Omental fat pad (tissue), 4 donors: ENCODE measurements around the gene ACSS1. TPM values are rescaled to one million over a fixed set of nuclear protein-coding genes. Genes with fewer than 3 reads are reported as not detected.

Source experiments
- ATAC-seq: fragments of 150-250 bp; one replicate; pipeline ENCODE4 v1.9.1; 2016; ENCODE audit warnings: mild to moderate bottlenecking, moderate library complexity; ENCODE audit not compliant: low FRiP score
- DNase-seq: peaks from one replicate; pipeline ENCODE4 v3.0.0-alpha.2; 2019; ENCODE audit warnings: low spot score
- total RNA-seq, 4 donors: library from RNA; depleted of rRNA; stranded (reverse); fragments of >200 nt; gene quantifications; one replicate each; pipeline ENCODE4 v1.1.0, GENCODE V29; 2016
- TF ChIP-seq, protein P1 (sequence below), 3 donors: fragments of 450-650 bp; IDR thresholded peaks; one replicate each; pipeline ENCODE4 v1.5.1; 2016 to 2017; ENCODE audit warnings: antibody characterized with exemption in 3 of 3, mild to moderate bottlenecking in 3 of 3, moderate library complexity in 2 of 3

The ACSS1 gene
- total RNA-seq, 4 donors from 2014 or later = 15.9 to 45.4 (median 19.0) TPM

- TF ChIP-seq, protein P1, sequence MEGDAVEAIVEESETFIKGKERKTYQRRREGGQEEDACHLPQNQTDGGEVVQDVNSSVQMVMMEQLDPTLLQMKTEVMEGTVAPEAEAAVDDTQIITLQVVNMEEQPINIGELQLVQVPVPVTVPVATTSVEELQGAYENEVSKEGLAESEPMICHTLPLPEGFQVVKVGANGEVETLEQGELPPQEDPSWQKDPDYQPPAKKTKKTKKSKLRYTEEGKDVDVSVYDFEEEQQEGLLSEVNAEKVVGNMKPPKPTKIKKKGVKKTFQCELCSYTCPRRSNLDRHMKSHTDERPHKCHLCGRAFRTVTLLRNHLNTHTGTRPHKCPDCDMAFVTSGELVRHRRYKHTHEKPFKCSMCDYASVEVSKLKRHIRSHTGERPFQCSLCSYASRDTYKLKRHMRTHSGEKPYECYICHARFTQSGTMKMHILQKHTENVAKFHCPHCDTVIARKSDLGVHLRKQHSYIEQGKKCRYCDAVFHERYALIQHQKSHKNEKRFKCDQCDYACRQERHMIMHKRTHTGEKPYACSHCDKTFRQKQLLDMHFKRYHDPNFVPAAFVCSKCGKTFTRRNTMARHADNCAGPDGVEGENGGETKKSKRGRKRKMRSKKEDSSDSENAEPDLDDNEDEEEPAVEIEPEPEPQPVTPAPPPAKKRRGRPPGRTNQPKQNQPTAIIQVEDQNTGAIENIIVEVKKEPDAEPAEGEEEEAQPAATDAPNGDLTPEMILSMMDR (IDR thresholded peaks at IDR 0.05) = no peak
- DNase-seq = no peak
- no peak for ATAC-seq
Observed at GRCh38 chr20:25037288-25038102, 20.4 kb downstream of the ACSS1 start.

GRCh38 chr20:25036331-25036936 is 21.5 kb downstream of the ACSS1 start:
- TF ChIP-seq, protein P1 (IDR thresholded peaks at IDR 0.05) = no peak
- ATAC-seq (no peak), DNase-seq (no peak)

DNA sequence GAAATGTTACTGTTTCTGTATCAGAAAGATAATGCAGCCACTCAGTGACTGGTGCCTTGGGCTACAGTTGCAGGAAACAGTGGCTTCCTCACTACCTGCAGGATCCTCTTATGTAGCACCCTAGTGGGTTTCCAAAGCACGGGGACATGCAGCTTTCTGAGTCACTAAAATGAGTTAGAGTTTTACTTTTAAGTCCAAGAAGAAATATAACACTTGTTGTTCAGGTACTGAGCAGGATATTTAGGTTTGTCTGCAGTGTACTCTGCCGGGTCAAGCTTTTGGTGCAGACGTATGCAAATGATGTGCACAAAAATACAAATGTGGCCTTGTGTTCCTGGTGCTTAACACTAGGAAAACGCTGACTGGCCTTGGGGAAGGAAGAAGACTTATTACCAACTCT is 22.0 kb downstream of the ACSS1 start:
- no peak for ATAC-seq
- TF ChIP-seq, protein P1 (IDR thresholded peaks at IDR 0.05) = no peak

GRCh38 chr20:25033924-25034300 is 24.0 kb downstream of the ACSS1 start:
- ATAC-seq (no peak), DNase-seq (no peak)
- TF ChIP-seq, protein P1 (IDR thresholded peaks at IDR 0.05) = no peak

More for the DNA sequence above, 22.0 kb downstream of the ACSS1 start:
- no peak for DNase-seq

GRCh38 chr20:25033265-25033923 is 24.5 kb downstream of the ACSS1 start:
- no peak for ATAC-seq
- DNase-seq = no peak
- TF ChIP-seq, protein P1 (IDR thresholded peaks at IDR 0.05) = no peak

GRCh38 chr20:25032478-25033264 is 25.3 kb downstream of the ACSS1 start:
- DNase-seq = no peak
- TF ChIP-seq, protein P1 (IDR thresholded peaks at IDR 0.05) = no peak
- ATAC-seq = no peak
